ENCODE results near the gene IGSF9B.

Gene IGSF9B

GRCh38 chr11:133901316-133901715 is 55.5 kb downstream of the IGSF9B start:
- DNase-seq (ENCODE audit: low spot score): no peak

GRCh38 chr11:133900176-133901105 is 56.3 kb downstream of the IGSF9B start:
- DNase-seq (ENCODE audit: low spot score): no peak

- DNase-seq (ENCODE audit: low spot score): no peak
Observed at GRCh38 chr11:133898770-133899115, 58.0 kb downstream of the IGSF9B start.

GRCh38 chr11:133898031-133898769 is 58.6 kb downstream of the IGSF9B start:
- no peak for DNase-seq (ENCODE audit: low spot score)

- no peak for DNase-seq (ENCODE audit: low spot score)
Observed at GRCh38 chr11:133897331-133897650, 59.5 kb downstream of the IGSF9B start.

- DNase-seq (ENCODE audit: low spot score): no peak
Observed at GRCh38 chr11:133896642-133897330, 60.0 kb downstream of the IGSF9B start.

GRCh38 chr11:133896028-133896427 is 60.7 kb downstream of the IGSF9B start:
- DNase-seq (ENCODE audit: low spot score): no peak

GRCh38 chr11:133895551-133895950 is 61.2 kb downstream of the IGSF9B start:
- DNase-seq (ENCODE audit: low spot score): no peak

GRCh38 chr11:133895061-133895479 is 61.7 kb downstream of the IGSF9B start:
- no peak for DNase-seq (ENCODE audit: low spot score)

- DNase-seq (ENCODE audit: low spot score): no peak
Observed at GRCh38 chr11:133893381-133893780, 63.4 kb downstream of the IGSF9B start.

- no peak for DNase-seq (ENCODE audit: low spot score)
Observed at GRCh38 chr11:133892584-133893380, 64.0 kb downstream of the IGSF9B start.

- DNase-seq (ENCODE audit: low spot score): no peak
Observed at GRCh38 chr11:133892126-133892525, 64.6 kb downstream of the IGSF9B start.

GRCh38 chr11:133889893-133890292 is 66.9 kb downstream of the IGSF9B start:
- no peak for DNase-seq (ENCODE audit: low spot score)

GRCh38 chr11:133889188-133889587 is 67.6 kb downstream of the IGSF9B start:
- no peak for DNase-seq (ENCODE audit: low spot score)

GRCh38 chr11:133887692-133888332 is 69.0 kb downstream of the IGSF9B start:
- no peak for DNase-seq (ENCODE audit: low spot score)

GRCh38 chr11:133886029-133886428 is 70.7 kb downstream of the IGSF9B start:
- DNase-seq (ENCODE audit: low spot score): no peak

- DNase-seq (ENCODE audit: low spot score): no peak
Observed at GRCh38 chr11:133872160-133872559, 84.6 kb downstream of the IGSF9B start.

- no peak for DNase-seq (ENCODE audit: low spot score)
Observed at GRCh38 chr11:133867456-133867855, 89.3 kb downstream of the IGSF9B start.

- DNase-seq (ENCODE audit: low spot score): no peak
Observed at GRCh38 chr11:133865466-133865865, 91.3 kb downstream of the IGSF9B start.

- no peak for DNase-seq (ENCODE audit: low spot score)
Observed at GRCh38 chr11:133864756-133865155, 92.0 kb downstream of the IGSF9B start.

- DNase-seq (ENCODE audit: low spot score): no peak
Observed at GRCh38 chr11:133860151-133860550, 96.6 kb downstream of the IGSF9B start.
